Effector CD4-positive, alpha-beta T cell (primary cell): Measurements from ENCODE around the gene CFAP97D2.
"Not testable (repeated sequence)": the region's sequence is repeated elsewhere in the genome, so short reads cannot be mapped to it uniquely, and the experiment has no call there.

Source experiments
- DNase-seq: peaks from one replicate; pipeline ENCODE4 v3.0.0-alpha.2; 2020

Gene CFAP97D2

GRCh38 chr13:114237415-114238112 is 58.5 kb downstream of the CFAP97D2 start:
- DNase-seq, result no peak

GRCh38 chr13:114241918-114242317 is 62.9 kb downstream of the CFAP97D2 start:
- DNase-seq, result no peak

GRCh38 chr13:114243971-114244370 is 64.9 kb downstream of the CFAP97D2 start:
- DNase-seq, result no peak

- no peak for DNase-seq
Observed at GRCh38 chr13:114244637-114245036, 65.6 kb downstream of the CFAP97D2 start.

GRCh38 chr13:114248011-114248410 is 69.0 kb downstream of the CFAP97D2 start:
- no peak for DNase-seq

DNA sequence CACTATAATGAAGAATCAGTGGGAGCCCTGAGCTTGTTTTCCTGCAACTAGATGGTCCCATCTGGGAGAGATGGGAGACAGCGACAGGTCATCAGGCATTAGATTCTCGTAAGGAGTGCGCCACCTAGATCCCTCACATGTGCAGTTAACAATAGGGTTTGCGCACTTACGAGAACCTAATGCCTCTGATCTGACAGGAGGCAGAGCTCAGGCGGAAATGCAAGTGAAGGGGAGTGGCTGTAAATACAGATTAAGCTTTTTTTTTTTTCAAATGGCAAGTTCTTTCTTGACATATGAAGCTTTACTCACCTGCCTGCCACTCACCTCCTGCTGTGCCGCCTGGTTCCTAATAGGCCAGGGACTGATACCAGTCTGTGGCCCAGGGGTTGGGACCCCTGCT is 70.0 kb downstream of the CFAP97D2 start:
- no peak for DNase-seq

GRCh38 chr13:114251639-114252440 is 72.8 kb downstream of the CFAP97D2 start:
- not testable (repeated sequence) for DNase-seq

GRCh38 chr13:114256547-114256946 is 77.5 kb downstream of the CFAP97D2 start:
- no peak for DNase-seq

DNA sequence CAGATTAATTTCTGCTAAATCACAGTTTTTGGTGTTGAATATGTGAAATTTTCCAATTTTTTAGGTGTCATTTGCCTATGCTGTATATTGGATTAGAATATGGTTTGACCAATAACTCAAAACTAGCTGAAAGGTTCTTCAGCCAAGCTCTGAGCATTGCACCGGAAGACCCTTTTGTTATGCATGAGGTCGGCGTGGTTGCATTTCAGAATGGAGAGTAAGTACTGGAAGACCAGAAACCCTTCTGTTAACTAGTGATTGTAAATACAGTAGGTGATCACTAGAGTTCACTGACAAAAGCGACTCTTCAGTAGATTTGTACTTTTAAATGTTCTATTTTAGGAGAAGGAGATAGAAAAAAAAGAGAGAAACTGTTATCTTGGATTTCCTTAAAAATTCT is 78.0 kb downstream of the CFAP97D2 start:
- no peak for DNase-seq

- DNase-seq, result no peak
Observed at GRCh38 chr13:114258589-114258988, 79.5 kb downstream of the CFAP97D2 start.

- DNase-seq, result no peak
Observed at GRCh38 chr13:114259374-114259773, 80.3 kb downstream of the CFAP97D2 start.

DNA sequence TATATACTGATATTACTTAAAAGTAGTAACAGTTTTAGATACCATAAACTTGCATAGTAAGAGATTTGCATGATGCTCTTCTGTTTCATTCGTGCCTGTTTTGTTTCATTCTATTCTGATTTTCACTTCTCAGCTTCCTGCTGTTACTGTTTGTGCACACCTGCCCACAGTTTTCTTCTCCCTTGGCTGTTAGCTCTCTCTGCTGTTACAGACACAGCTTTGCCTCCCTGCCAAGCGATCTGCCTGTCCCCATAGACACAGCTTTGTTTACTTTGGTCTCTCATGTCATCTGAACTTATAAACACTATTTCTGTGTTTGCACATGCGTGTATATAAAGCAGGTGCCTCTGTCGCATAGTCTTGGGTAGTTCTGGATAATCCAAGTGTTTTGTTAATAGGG is 80.9 kb downstream of the CFAP97D2 start:
- no peak for DNase-seq

DNA sequence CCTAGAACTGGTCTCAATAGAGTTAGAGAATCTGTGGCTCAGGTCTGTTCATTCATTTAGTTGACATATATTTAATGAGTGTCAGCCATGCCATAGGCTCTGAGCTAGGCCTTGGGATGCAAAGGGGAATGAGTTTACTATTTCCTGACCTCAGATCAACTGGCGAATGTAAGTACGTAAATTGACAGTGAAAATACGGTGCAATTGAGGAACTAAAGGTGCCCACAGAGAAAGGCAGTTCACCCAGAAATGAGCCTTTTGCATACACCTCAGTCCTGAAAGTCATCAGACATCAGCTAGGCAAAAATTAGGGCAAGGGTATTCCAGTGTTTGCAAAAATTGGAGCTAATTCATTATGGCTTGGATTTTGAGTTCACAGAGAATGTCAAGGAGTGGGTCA is 81.8 kb downstream of the CFAP97D2 start:
- DNase-seq, result no peak

- DNase-seq, result no peak
Observed at GRCh38 chr13:114261328-114261965, 82.4 kb downstream of the CFAP97D2 start.

GRCh38 chr13:114263578-114263977 is 84.5 kb downstream of the CFAP97D2 start:
- no peak for DNase-seq

DNA sequence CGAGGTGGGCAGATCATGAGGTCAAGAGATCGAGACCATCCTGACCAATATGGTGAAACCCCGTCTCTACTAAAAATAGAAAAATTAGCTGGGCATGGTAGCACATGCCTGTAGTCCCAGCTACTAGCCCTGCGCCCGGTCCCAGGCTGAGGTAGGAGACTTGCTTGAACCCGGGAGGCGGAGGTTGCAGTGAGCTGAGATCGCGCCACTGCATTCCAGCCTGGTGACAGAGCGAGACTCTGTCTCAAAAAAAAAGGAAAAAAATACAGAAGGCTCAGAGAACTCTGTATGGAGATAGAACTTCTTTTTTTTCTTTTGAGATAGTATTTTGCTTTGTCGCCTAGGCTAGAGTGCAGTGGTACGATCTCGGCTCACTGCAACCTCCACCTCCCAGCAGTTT is 85.3 kb downstream of the CFAP97D2 start:
- not testable (repeated sequence) for DNase-seq

DNA sequence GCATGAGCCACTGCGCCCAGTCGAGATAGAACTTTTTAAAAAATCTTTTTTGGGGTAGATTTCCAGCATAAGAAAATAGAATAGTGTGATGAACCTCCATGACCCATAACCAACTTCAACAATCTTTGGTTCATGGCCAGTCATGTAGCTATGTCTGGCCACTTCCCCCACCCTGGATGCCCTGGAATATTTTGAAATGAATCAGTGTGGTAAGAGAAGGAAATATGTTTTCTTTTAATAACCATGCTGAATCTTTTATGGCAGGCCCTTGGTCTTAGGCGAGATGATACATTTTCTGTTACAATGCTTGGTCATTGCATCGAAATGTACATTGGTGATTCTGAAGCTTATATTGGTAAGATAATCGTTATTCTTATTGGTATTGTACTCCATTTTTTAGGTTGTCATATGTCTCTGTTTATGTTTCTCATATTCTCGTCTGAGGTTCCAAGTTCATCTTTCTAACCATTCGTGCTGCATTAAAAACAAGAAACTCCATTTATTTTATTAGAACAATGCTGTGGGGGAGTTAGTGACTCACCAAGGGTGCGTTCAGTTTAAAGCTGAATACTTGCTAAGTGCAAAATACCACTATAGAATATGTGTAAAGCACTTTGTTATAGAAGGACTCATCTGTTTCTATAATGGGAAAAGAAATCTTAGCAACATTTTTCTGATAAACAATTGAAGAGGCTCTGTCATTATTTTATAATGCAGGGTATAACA is 86.0 kb downstream of the CFAP97D2 start:
- DNase-seq, result no peak

GRCh38 chr13:114266241-114266640 is 87.2 kb downstream of the CFAP97D2 start:
- DNase-seq, result no peak

- no peak for DNase-seq
Observed at GRCh38 chr13:114268344-114269280, 89.6 kb downstream of the CFAP97D2 start.

- no peak for DNase-seq
Observed at GRCh38 chr13:114269281-114269770, 90.3 kb downstream of the CFAP97D2 start.
